HL-60/S4 treated with phorbol 12-myristate 13-acetate at 8.2 ng/mL for 4 days and 3 days (cell line): Measurements from ENCODE around the gene SF3A2.

Source experiments
- in situ Hi-C: fragments of 300-500 bp; cut with MboI; formaldehyde crosslinking; loops from 2 replicates; pipeline ENCODE4 v1.15.0; 2022; ENCODE audit warnings: low sequenced_read_pairs

The SF3A2 gene

DNA sequence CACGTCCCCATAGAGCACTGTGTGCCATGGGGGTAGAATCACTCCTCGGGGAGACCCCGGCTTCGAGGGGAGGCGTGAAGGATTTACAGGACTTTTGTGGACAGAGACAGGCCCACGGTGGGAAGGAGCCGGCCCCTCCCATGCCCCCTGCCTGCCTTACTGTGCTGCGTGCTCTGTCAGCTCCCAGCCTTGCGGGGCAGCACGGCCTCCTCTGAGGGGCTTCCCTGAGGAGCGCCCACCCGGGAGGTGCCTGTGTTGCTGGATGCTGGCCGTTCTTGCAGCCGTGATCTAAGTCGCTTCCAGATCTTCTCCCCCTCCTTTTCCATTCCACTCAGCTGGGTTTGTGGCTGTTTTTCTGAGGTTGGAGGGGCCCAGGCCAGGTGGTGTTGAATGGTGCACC lies 29.6 kb upstream of the SF3A2 start:
- in situ Hi-C loops, result loop anchor here (10.0 kb wide), 1 partner anchor 52 kb away; the partner anchor contains the start of gene AP3D1

DNA sequence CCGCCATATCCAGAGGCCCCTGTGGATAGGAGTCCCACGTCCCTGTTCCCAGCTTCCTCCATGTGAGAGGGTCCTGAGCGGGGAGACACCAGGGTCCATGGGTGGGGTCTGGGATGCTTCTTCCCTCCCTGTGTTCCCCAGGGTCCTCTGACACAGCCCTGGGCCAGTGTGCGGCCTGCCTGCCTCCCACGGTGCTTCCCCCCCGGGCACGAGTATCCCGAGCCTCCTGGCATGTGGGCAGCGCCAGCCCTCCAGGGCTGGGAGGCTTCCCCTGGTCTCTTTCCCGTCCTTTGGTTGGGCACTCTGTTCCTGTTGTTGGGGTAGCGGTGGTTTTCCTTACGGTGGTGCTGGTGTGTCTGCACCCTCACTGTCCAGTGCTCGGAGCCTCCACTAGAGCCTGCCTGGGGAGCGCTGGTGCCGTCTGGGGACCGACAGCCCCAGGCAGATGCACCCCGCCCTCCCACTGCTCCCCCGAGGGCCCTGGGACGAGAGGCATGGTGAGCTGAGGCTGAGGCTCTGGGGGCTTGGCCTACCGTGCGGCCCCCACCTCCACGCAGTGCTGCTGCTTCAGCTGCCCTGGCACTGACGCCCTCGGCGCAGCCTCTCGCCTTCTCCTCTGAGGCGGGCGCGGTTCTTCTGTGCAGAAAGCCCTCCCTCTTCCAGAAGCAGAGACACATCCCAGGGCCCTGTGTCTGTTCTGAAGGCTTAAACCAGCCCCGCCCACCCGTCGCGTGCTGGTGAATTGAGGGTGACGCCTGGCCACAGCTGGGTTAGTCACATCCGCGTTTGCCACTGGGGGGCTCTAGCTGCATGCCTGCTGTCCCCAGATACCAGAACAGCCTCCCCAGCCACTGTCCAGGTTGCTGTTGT lies 28.4 kb upstream of the SF3A2 start:
- in situ Hi-C loops, result loop anchor here (10.0 kb wide), 1 partner anchor 53 kb away; the partner anchor contains the start of gene AP3D1

DNA sequence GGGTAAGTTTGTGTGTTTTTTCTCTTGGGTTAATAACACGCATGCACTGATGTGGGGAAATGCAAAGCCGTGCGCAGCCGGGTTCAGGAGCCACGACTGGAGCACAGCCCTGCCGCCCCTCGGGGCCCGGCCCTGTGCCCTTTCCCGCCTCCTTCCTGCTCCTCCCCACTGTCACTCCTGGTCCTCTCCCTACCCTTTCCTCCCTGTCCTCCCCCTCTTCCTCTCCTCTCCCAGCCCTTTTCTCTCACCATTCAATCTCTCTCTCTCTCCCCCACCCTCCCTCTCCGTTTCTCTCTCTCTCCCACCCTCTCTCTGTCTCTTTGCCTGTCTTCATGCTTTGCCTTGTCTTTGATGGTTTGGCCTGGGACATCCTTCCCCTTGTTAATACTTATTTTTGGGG lies 27.6 kb upstream of the SF3A2 start:
- in situ Hi-C loops, result loop anchor here (10.0 kb wide), 1 partner anchor 54 kb away; the partner anchor contains the start of gene AP3D1

DNA sequence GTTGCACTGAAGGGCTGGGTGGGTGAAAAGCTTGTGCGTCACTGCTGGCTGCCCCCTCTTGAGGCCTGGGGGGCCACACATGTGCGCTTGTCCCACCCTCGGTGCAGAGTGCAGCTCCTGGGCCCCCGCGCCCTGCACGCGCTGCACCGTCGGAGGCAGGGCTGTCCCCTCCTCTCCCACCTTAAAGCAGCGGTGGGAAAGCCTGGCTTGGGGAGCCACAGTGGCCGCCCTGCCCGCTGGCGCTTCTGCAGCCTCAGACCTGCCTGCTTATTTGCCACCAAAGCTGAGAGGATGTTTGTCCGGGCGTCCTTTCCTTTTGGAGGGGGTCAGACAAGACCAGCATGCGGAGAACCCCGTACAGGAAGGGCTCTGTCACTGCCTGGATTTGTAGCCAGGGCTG lies 27.2 kb upstream of the SF3A2 start:
- in situ Hi-C loops, result loop anchor here (10.0 kb wide), 1 partner anchor 55 kb away; the partner anchor contains the start of gene AP3D1

DNA sequence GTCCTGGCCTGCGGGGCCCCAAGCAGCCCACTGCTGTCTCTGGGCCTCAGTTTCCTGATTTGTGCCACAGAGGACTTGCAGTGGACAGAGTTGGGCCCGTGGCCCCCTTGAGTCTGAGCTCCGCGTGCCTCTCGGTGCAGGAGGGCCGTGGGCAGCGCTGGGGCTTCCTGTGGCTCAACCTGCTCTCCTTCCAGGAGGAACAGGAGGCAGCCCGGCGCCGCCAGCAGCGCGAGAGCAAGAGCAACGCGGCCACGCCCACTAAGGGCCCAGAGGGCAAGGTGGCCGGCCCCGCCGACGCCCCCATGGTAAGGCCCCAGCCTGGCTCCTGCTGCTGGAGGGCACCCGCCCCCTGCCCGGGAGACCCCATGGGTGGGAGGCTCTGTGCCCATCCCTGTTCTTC lies 26.4 kb upstream of the SF3A2 start:
- in situ Hi-C loops, result no loop called here

DNA sequence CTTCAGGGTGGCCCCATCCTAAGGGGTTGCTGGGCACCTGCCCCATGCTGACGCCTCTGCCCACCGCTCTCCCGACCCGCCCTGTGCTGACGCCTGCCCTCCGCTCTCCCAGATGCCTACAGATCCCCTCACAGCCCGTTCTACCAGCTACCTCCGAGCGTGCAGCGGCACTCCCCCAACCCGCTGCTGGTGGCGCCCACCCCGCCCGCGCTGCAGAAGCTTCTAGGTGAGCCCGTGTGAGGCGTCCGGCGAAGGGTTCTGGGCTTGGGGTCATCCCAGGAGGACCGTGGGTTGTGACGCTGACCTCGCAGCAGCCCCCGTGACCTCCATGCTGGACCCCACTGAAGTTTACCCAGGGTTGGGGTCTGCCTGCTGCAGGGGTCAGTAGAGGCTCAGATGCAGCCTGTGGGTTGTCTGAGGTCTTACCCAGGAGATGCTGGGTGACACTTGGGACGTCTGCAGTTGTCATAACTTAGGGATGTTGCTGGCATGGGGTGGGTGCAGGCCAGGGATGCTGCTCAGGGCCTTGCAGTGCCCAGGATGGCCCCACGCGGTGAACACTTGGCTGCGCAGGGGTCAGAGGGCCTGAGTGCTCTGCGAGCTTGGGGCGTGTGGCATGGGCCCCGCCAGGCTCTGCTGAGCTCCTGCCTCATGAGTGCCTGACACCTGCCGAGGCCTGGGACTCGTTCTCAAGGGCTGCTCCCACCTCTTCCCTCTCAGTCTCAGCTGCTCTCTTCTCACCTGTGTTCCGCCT lies 25.5 kb upstream of the SF3A2 start:
- in situ Hi-C loops, result no loop called here

DNA sequence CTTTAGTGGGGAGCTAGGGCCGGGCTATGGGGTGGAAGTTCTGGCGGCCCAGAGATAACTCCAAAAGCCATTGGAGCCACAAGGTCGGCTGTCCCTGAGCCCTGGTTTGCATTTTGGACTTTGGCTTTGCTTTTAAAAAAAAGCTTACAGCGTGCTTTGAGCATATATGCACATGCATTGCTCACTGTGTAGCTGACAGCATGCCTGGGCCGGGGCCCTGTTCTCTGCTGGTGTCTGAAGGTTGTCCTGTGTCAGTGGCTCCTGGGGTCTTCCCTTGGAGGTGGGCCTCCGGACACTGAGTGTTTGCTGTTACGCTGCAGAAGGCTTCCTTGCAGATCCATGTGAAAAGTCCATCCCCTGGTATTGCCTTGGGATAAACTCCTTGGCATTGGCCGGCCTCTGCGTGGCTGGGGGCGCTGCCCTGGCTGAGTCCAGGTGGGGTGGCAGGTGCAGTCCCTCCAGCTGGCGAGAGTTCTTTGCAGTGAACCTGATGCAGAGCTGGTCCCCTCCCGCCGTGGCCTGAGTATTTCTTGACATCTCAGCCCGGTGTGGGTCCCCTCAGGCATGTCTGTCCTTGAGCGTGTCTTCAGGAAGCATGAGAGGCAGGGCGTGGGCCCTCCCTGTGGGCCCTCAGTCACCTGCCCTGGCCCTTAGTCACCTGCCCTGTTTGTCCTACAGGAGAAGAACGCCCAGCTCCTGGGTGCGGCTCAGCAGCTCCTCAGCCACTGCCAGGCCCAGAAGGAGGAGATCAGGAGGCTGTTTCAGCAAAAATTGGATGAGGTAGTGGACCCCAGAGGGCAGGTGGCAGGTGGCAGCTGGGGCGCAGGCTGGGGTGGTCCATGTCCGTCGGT lies 23.5 kb upstream of the SF3A2 start:
- in situ Hi-C loops, result no loop called here

DNA sequence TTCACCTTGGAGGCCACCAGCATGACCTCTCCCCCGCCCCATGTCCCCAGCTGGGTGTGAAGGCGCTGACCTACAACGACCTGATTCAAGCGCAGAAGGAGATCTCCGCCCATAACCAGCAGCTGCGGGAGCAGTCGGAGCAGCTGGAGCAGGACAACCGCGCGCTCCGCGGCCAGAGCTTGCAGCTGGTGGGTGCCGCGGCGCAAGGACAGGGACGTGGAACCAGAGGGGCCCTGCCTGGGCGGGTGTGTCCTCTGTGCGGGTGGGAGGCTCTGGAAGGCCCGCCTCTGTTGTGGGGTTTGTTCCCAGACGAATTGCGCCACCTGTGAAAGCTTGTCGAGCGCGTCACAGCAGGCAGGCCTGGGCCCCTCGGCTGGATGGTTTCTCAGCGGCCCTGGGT lies 22.8 kb upstream of the SF3A2 start:
- in situ Hi-C loops, result no loop called here

DNA sequence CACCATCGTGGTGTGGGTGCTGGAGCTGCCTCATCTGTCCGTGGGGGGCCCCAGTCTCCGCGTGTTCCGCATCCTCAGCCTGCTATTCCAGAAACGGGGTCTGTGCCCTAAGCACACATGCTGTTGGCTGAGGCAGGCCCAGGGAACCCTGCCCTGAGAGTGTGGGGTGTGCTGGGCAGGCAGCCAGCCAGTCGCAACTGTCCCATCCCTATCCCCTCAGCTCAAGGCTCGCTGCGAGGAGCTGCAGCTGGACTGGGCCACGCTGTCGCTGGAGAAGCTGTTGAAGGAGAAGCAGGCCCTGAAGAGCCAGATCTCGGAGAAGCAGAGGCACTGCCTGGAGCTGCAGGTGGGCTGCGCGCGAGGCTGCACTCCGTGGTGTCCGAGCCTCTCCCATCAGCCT lies 22.4 kb upstream of the SF3A2 start:
- in situ Hi-C loops, result no loop called here

DNA sequence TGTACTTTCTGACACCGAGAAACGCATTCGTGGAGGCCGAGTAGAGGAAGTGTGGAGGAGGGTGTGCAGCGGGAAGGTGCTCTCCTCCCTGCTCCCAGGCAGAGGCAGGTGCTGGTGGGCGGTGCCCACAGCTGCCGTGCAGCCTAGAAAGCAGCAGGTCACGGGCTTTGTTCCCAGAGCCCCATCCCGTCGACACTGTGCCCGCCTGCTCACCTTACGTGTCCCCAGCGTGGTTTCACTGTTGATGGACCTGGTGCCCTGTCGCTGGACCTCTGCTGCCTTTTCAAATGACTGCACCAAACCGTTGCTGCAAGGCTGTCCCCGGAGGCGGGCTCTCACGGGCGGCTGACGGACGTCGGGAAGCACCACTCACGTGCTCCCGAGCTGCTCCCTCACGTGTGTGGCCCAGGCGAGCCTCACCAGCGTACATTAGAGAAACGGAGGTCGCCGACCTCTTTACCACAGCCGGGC lies 21.3 kb upstream of the SF3A2 start:
- in situ Hi-C loops, result no loop called here

DNA sequence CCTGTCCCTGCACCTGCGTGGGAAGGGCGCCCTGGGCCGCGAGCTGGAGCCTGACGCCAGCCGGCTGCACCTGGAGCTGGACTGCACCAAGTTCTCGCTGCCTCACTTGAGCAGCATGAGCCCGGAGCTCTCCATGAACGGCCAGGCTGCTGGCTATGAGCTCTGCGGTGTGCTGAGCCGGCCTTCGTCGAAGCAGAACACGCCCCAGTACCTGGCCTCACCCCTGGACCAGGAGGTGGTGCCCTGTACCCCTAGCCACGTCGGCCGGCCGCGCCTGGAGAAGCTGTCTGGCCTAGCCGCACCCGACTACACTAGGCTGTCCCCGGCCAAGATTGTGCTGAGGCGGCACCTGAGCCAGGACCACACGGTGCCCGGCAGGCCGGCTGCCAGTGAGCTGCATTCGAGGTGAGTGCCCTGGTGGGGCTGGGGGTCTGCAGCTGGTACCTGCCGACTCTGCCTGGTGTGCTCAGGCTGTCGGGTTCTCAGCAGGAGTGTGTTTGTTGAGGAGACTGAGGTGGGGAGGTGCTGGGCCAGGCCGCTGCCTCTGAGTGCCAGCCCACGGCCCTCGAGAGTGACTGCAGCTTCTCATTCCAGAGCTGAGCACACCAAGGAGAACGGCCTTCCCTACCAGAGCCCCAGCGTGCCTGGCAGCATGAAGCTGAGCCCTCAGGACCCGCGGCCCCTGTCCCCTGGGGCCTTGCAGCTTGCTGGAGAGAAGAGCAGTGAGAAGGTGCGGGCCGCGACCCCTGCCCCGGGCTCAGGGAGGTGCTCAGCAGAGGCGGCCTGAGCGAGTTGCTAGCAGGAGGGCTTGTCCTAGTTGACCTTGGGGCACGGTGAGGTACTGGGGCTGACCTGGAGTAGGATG lies 20.0 kb upstream of the SF3A2 start:
- in situ Hi-C loops, result no loop called here

DNA sequence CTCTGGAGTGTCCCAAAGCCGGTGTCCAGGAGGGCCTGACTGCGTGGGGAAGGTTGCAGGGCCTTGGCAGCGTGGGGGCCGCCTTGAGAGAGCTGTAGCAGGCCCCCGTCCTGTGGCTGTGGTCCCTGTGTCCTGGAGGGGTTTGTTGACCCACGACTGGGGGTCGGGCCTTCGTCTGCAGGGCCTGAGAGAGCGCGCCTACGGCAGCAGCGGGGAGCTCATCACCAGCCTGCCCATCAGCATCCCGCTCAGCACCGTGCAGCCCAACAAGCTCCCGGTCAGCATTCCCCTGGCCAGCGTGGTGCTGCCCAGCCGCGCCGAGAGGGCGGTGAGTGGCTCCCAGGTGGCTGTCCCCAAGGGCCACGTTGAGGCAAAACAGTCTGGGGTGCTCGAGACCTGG lies 19.0 kb upstream of the SF3A2 start:
- in situ Hi-C loops, result no loop called here

DNA sequence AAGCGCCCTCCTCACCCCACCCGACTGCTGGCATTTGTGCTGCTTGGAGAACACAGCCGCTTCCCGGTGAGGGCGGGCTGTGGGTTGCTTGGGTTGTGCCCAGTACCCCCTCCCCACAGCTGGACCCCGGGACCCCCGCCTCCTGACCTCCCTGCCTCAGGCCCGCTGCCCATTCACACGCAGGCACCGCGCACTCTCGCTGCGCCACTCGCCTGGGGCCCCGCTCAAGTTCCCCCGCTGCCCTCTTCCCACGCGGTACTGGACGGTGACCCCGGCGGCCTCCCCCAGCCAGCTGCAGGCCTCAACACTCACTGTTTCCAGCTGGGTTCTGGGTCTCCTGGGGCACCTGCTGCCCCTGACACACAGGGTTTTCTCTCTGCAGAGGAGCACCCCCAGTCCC lies 16.9 kb upstream of the SF3A2 start:
- in situ Hi-C loops, result no loop called here

DNA sequence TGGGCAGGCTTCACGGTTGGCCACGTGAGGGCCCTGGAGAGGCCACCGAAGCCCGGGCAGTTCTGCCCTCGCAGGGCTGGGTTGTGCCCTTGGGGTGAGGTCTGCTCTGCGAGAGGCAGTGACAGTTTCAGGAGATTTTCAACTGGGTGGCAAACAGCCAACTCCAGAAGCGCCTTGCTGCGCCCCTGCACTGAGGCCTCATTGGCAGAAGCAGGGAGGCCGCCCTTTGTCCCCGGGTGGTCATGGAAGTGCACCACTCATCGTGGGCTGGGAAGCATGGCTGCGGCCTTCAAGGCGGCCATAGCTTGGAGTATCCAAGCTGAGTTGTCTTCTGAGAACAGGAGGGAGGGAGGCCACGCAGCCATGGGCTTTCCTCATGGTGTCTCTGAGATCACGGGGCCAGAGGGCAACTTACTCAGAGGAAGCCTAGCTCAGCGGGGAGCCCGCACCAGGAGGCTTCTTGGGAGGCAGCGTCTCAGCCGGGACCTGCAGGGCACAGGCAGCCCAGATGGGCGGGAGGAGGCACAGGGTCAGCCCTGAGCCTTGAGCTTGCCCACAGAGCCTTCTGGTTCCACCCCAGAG lies 15.3 kb upstream of the SF3A2 start:
- in situ Hi-C loops, result no loop called here

DNA sequence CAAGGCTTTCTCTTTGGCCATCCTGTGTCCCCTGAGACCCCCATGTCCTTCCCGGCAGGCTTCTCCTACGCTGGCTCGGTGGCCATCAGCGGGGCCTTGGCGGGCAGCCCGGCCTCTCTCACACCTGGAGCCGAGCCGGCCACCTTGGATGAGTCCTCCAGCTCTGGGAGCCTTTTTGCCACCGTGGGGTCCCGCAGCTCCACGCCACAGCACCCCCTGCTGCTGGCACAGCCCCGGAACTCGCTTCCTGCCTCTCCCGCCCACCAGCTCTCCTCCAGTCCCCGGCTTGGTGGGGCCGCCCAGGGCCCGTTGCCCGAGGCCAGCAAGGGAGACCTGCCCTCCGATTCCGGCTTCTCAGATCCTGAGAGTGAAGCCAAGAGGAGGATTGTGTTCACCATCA lies 14.7 kb upstream of the SF3A2 start:
- in situ Hi-C loops, result no loop called here

DNA sequence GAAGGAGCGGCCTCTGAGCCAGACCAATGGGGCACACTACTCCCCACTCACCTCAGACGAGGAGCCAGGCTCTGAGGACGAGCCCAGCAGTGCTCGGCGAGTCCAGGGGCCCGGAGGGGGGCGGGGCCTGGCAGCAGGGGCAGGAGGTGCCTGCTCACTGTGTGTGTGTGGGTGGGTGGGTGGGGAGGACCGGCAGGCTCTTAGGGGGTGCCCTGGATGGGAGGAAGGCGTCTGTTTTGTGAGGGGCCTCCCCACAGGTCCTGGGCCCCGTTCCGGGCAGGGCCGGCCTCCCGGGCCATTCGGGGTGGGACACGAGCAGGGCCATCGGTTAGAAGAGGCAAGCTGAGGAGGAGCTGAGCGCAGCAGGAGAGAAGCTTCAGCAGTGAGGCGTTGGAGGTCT lies 13.2 kb upstream of the SF3A2 start:
- in situ Hi-C loops, result no loop called here

DNA sequence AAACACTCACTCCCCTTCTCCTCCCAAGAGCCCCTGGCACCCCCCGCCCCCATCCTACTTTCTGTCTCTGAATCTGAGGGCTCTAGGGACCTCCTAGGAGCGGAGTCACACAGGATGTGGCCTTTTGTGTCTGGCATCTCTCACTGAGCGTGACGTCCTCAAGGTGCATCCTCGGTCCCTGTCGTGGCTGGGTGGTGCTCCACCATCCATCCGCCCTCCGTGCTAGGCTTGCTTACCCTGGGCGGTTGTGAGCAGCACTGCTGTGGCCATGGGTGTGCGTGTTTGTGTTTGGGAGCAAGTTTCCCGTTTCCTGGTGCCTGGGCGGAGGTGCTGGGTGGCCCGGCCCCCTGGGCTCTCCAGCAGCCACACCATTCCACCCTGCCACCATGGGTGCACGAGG lies 12.7 kb upstream of the SF3A2 start:
- in situ Hi-C loops, result no loop called here

DNA sequence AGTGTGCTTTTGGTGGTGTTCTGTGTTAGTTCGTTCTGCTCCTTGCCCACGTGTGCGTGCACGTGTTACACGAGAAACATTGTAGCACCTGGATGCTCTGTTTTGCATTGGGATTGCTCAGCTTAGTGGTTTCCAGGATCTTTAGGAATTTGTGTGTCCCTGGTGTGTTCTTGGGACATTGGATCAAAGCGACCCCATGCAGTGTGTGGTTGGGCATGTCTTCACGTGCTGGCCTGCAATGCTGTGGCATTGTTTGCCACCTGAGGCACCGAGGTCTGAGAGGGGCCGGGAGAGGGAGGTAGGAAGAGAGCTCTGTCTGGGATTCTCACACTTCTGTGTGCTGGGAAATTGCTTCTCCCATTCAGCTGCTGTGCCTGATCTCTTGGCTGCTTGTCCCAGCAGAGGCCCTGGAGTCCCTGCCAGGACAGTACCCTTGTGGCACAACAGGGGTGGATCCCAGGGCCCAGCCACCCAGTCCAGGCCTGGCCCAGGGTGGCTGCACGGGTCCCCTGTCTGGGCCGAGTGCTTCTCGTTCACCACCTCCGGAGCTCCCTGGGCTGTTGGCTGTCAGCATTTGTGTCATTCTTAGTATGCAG lies 11.8 kb upstream of the SF3A2 start:
- in situ Hi-C loops, result no loop called here

DNA sequence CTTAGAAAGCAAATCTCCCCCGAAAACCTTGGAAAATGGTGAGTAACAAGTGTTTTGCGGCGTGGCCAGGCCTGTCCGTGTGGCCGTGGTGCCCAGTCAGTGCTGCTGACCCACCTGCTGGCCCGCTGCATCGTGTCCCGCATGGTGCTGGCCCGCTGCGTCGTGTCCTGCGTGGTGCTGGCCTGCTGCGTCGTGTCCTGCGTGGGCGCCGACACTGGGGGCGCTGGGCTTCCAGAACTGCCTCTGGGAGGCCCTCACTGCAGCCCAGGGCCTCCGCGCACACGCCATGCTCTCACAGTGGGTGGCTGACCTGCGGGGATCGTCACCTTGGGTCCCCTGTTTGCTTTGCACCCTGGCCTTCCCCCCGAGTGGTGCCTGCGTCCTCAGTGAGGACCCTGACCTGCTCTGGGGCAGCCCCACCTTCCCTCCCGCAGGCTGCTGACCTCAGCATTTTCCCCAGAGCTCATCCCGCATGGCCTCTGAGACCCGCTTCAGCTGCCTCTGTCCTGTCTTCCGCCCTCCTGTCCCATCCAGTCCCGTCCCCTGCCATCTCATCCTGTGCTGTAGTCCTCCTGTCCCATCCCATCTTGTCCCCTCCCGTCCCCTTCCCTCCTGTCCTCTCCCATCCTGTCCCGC lies 11.1 kb upstream of the SF3A2 start:
- in situ Hi-C loops, result no loop called here
